IMR-90 (cell line): ENCODE measurements around the gene VDR. TPM values are rescaled to one million over a fixed set of nuclear protein-coding genes. Genes with fewer than 3 reads are reported as not detected.
A peak's percentile ranks its signal among the peaks of the same experiment; 100 is the strongest.

Experiments used
- ATAC-seq: fragments of 200-7000 bp; cut with Tn5 transposase; 2 replicates; pipeline ENCODE4 v1.9.1; 2020; ENCODE audit warnings: low read depth, mild to moderate bottlenecking, moderate library complexity
- BruUV-seq: library from RNA; stranded (reverse); fragments of 400-500 nt; replicated peaks from 2 replicates; lab custom pipeline; 2021; lab: Mats Ljungman, UMichigan
- CTCF ChIA-PET: fragments of 300-600 bp; formaldehyde crosslinking; extraction: SDS; loops from one replicate; lab custom pipeline; 2021; ENCODE audit warnings: antibody characterized with exemption; lab: Yijun Ruan, JAX
- POLR2A ChIA-PET: fragments of 300-600 bp; sonication (Branson Sonifier 250); formaldehyde crosslinking; loops from one replicate; lab custom pipeline; 2022; ENCODE audit warnings: antibody characterized with exemption; ENCODE audit not compliant: unreplicated experiment; lab: Charles Lee
- DNase-seq: peaks from one replicate; pipeline ENCODE4 v3.0.0; 2013
- H2AFZ ChIP-seq: replicated peaks from 2 replicates; pipeline ENCODE3; 2013; ENCODE audit warnings: low read length, mild to moderate bottlenecking; ENCODE audit not compliant: poor library complexity
- H2AK5ac ChIP-seq: 2 replicates; pipeline ENCODE4 v1.6.1; 2013; ENCODE audit warnings: low read depth, low read length, inconsistent platforms
- H2AK9ac ChIP-seq: replicated peaks from 2 replicates; pipeline ENCODE3; 2013; ENCODE audit warnings: mild to moderate bottlenecking, low read depth, low read length, moderate library complexity; ENCODE audit not compliant: poor library complexity
- H2BK120ac ChIP-seq: 2 replicates; pipeline ENCODE4 v1.6.1; 2013; ENCODE audit warnings: low read depth, low read length, inconsistent platforms
- H2BK15ac ChIP-seq: 3 replicates; pipeline ENCODE4 v1.6.1; 2013; ENCODE audit warnings: low read depth, low read length, inconsistent platforms
- H2BK20ac ChIP-seq: 2 replicates; pipeline ENCODE4 v1.6.1; 2013; ENCODE audit warnings: low read depth, mild to moderate bottlenecking, inconsistent platforms, low read length, moderate library complexity
- H2BK5ac ChIP-seq: 2 replicates; pipeline ENCODE4 v1.6.1; 2013; ENCODE audit warnings: mild to moderate bottlenecking, low read depth, low read length, inconsistent platforms; ENCODE audit not compliant: poor library complexity, severe bottlenecking
- H3K14ac ChIP-seq: replicated peaks from 2 replicates; pipeline ENCODE4 v1.6.1; 2013; ENCODE audit warnings: low read depth, low read length, inconsistent platforms
- H3K18ac ChIP-seq: 2 replicates; pipeline ENCODE4 v1.6.1; 2013; ENCODE audit warnings: low read depth, low read length, control low read depth
- H3K23ac ChIP-seq: 2 replicates; pipeline ENCODE4 v1.6.1; 2013; ENCODE audit warnings: low read depth, low read length, inconsistent platforms
- H3K27ac ChIP-seq: 2 replicates; pipeline ENCODE4 v1.5.1; 2013; ENCODE audit warnings: mild to moderate bottlenecking, control low read depth, low read length; ENCODE audit not compliant: insufficient read depth
- H3K27me3 ChIP-seq: 2 replicates; pipeline ENCODE4 v1.6.1; 2013; ENCODE audit warnings: low read length; ENCODE audit not compliant: control insufficient read depth, insufficient read depth
- H3K36me3 ChIP-seq: 2 replicates; pipeline ENCODE4 v1.6.1; 2013; ENCODE audit warnings: low read length, mixed read lengths; ENCODE audit not compliant: control insufficient read depth, insufficient read depth
- H3K4ac ChIP-seq: 2 replicates; pipeline ENCODE4 v1.6.1; 2013; ENCODE audit warnings: low read depth, low read length, inconsistent platforms
- H3K4me1 ChIP-seq: 2 replicates; pipeline ENCODE4 v1.6.1; 2013; ENCODE audit warnings: low read length, mixed read lengths; ENCODE audit not compliant: control insufficient read depth, insufficient read depth
- H3K4me2 ChIP-seq: 2 replicates; pipeline ENCODE4 v1.6.1; 2013; ENCODE audit warnings: low read depth, mild to moderate bottlenecking, control low read depth, low read length, moderate library complexity
- H3K4me3 ChIP-seq: 2 replicates; pipeline ENCODE4 v1.5.1; 2013; ENCODE audit warnings: low read depth, mild to moderate bottlenecking, control low read depth, low read length, moderate library complexity; ENCODE audit not compliant: insufficient read depth
- H3K56ac ChIP-seq: 2 replicates; pipeline ENCODE4 v1.6.1; 2013; ENCODE audit warnings: low read length, inconsistent platforms; ENCODE audit not compliant: insufficient read depth; ENCODE audit errors: extremely low read depth
- H3K79me1 ChIP-seq, 2 experiments: 2 replicates each; pipeline ENCODE4 v1.6.1; 2013; ENCODE audit warnings: low read length in 2 of 2, inconsistent platforms in 1 of 2, low read depth in 1 of 2
- H3K9ac ChIP-seq: 2 replicates; pipeline ENCODE4 v1.6.1; 2013; ENCODE audit warnings: low read depth, low read length, control low read depth
- H3K9me1 ChIP-seq: 2 replicates; pipeline ENCODE4 v1.6.1; 2013; ENCODE audit warnings: low read length, inconsistent platforms; ENCODE audit not compliant: insufficient read depth
- H3K9me3 ChIP-seq: 2 replicates; pipeline ENCODE4 v1.6.1; 2013; ENCODE audit warnings: low read length; ENCODE audit not compliant: control insufficient read depth, insufficient read depth
- H4K20me1 ChIP-seq: 2 replicates; pipeline ENCODE4 v1.6.1; 2013; ENCODE audit warnings: low read length, inconsistent platforms; ENCODE audit not compliant: insufficient read depth
- H4K5ac ChIP-seq: 2 replicates; pipeline ENCODE4 v1.6.1; 2013; ENCODE audit warnings: mild to moderate bottlenecking, low read depth, low read length, control low read depth
- H4K8ac ChIP-seq, 2 experiments: 2 replicates each; pipeline ENCODE4 v1.6.1; 2013; ENCODE audit warnings: low read depth in 2 of 2, low read length in 2 of 2, control low read depth in 1 of 2, inconsistent platforms in 1 of 2
- H4K91ac ChIP-seq: 2 replicates; pipeline ENCODE4 v1.6.1; 2013; ENCODE audit warnings: low read depth, low read length, inconsistent platforms; ENCODE audit not compliant: insufficient read depth
- CHD1 ChIP-seq: IDR thresholded peaks from 2 replicates; pipeline ENCODE4 v1.6.1; 2012; ENCODE audit warnings: low read depth, low read length, improper control_type of control experiment
- MAZ ChIP-seq: IDR thresholded peaks from 2 replicates; pipeline ENCODE4 v1.6.1; 2012; ENCODE audit warnings: low read depth, mild to moderate bottlenecking, low read length, improper control_type of control experiment, moderate library complexity, borderline replicate concordance
- NFE2L2 ChIP-seq: fragments of 150-350 bp; IDR thresholded peaks from 2 replicates; pipeline ENCODE4 v1.6.1; 2016; ENCODE audit warnings: low read depth, mild to moderate bottlenecking, low read length
- POLR2A ChIP-seq: IDR thresholded peaks from 2 replicates; pipeline ENCODE4 v1.6.1; 2012; ENCODE audit warnings: mild to moderate bottlenecking, low read depth, low read length
- RCOR1 ChIP-seq: IDR thresholded peaks from 2 replicates; pipeline ENCODE4 v1.6.1; 2012; ENCODE audit warnings: mild to moderate bottlenecking, low read length, improper control_type of control experiment; ENCODE audit not compliant: insufficient replicate concordance
- RFX5 ChIP-seq: IDR thresholded peaks from 2 replicates; pipeline ENCODE4 v1.8.0; 2012; ENCODE audit warnings: low read depth, mild to moderate bottlenecking, low read length, moderate library complexity
- WGBS, 2 experiments: methylation state at CpG; one replicate each; pipeline versions ENCODE4 v1.1.5 to v1.1.7; 2013; ENCODE audit warnings: missing lambda C conversion rate in 2 of 2; ENCODE audit not compliant: insufficient read length in 1 of 2; ENCODE audit errors: extremely low coverage in 2 of 2; 5-methylcytosine and 5-hydroxymethylcytosine counted together
- dilution Hi-C: fragments of 300-500 bp; cut with HindIII; formaldehyde crosslinking; loops from one replicate; pipeline ENCODE4 v1.14.3; 2018; ENCODE audit warnings: low sequenced_read_pairs; ENCODE audit not compliant: unreplicated experiment
- in situ Hi-C: fragments of 300-500 bp; cut with MboI; formaldehyde crosslinking; loops from 3 replicates; pipeline ENCODE4 v1.14.3; 2019; ENCODE audit warnings: low sequenced_read_pairs, inconsistent platforms, mixed read lengths
- intact Hi-C: fragments of 100-400 bp; cut with micrococcal nuclease; formaldehyde crosslinking; loops from 2 replicates; pipeline ENCODE4 v1.10.0; 2022
- polyA plus RNA-seq, 3 experiments: library from polyadenylated mRNA; depleted of rRNA; stranded (reverse); fragments of >200 nt; gene quantifications; 2 replicates each; pipeline ENCODE4 v1.2.3, GENCODE V29; 2012; ENCODE audit warnings: low replicate concordance in 1 of 3
- total RNA-seq: library from RNA; depleted of rRNA; stranded (reverse); fragments of >200 nt; gene quantifications from 2 replicates; pipeline ENCODE4 v1.2.3, GENCODE V29; 2012

VDR gene
- total and polyA plus RNA-seq, 2 of the 4 experiments (the other 2 are of a cell fraction) = 5.4 to 8.5 TPM

- no peak overlapping the region for H3K4me2 ChIP-seq
- in situ Hi-C loops (no loop called here), dilution Hi-C loops (no loop called here), intact Hi-C loops (no loop called here)
- no peaks in the 10 kb centered on the region for H3K27me3 ChIP-seq
- H4K20me1 ChIP-seq = no peaks in the 10 kb centered on the region
- peak overlapping the region; percentile 8 for H2AFZ ChIP-seq
- H2BK15ac ChIP-seq = peak overlapping the region; percentile 89; the same call in 2 of the 3 replicates
- no peak overlapping the region; the same call in 1 of the 2 replicates for H3K9ac ChIP-seq
- peaks cover 7% of the 10 kb centered on the region for H3K36me3 ChIP-seq
- TF ChIP-seq CHD1 (no peak), RFX5 (no peak), POLR2A (no peak), NFE2L2 (no peak), RCOR1 (no peak), MAZ (no peak)
- peak overlapping the region; percentile 76 for H3K23ac ChIP-seq
- peak overlapping the region; percentile 94 for H2AK5ac ChIP-seq
- POLR2A ChIA-PET = no interaction called here
- ATAC-seq (no peak), DNase-seq (no peak)
- BruUV-seq = no TSS peak
- H3K4me3 ChIP-seq = no peak overlapping the region
- H2BK120ac ChIP-seq = peak overlapping the region; percentile 92
- peaks cover 19% of the 10 kb centered on the region for H3K9me1 ChIP-seq
- CTCF ChIA-PET = no interaction called here
- peak overlapping the region; percentile 26 for H4K5ac ChIP-seq
- peak overlapping the region; percentile 87 for H2BK20ac ChIP-seq
- peak overlapping the region; percentile 72; the same call in 1 of the 2 replicates for H3K18ac ChIP-seq
- peaks cover 20% of the 10 kb centered on the region for H3K4me1 ChIP-seq
- 84% methylated on average over 3 of the region's 16 CpGs; no CpG with 5 or more reads in 1 of the 2 experiments for WGBS, 2 experiments
- no peak overlapping the region for H3K56ac ChIP-seq
- peak overlapping the region; percentile 49 for H2BK5ac ChIP-seq
- H4K8ac ChIP-seq = peak overlapping the region; percentile 41 to 58; a peak in 3 of 4 replicates
- peak overlapping the region; percentile 1; the same call in 1 of the 2 replicates for H3K27ac ChIP-seq
- H3K79me1 ChIP-seq = peaks cover 0 to 24% of the 10 kb centered on the region in 2 experiments; a peak in 1 of 4 replicates
- H3K9me3 ChIP-seq = no peaks in the 10 kb centered on the region
- H3K14ac ChIP-seq = peak overlapping the region; percentile 80
- H2AK9ac ChIP-seq = peak overlapping the region; percentile 73
- peak overlapping the region; percentile 88 for H3K4ac ChIP-seq
- peak overlapping the region; percentile 59 for H4K91ac ChIP-seq
These were observed 21.8 kb downstream of the VDR start for GRCh38 chr12:47882781-47883546.
